Thoracic aorta (tissue), 2 donors: ENCODE results near the gene MAST2. TPM values are rescaled to one million over a fixed set of nuclear protein-coding genes. Genes with fewer than 3 reads are reported as not detected.
"Not testable (repeated sequence)": the region's sequence is repeated elsewhere in the genome, so short reads cannot be mapped to it uniquely, and the experiment has no call there.

ENCODE experiments used
- ATAC-seq: fragments of 150-250 bp; one replicate; pipeline ENCODE4 v1.8.0; 2017; ENCODE audit warnings: low read depth; ENCODE audit not compliant: insufficient number of reproducible peaks, low FRiP score
- DNase-seq: peaks from one replicate; pipeline ENCODE4 v3.0.0-alpha.2; 2020; ENCODE audit warnings: low spot score
- H3K27ac ChIP-seq, 2 donors: fragments of 200-600 bp; sonication (generic); 1 replicate in 1 of 2; 2 replicates in 1 of 2; pipeline ENCODE4 v1.5.1; 2016; ENCODE audit warnings: mild to moderate bottlenecking in 2 of 2, moderate library complexity in 2 of 2
- H3K27me3 ChIP-seq: fragments of 200-600 bp; sonication (generic); replicated peaks from 2 replicates; pipeline ENCODE4 v1.6.0; 2016; ENCODE audit warnings: mild to moderate bottlenecking; ENCODE audit not compliant: insufficient read depth
- H3K36me3 ChIP-seq: fragments of 200-600 bp; sonication (generic); one replicate; pipeline ENCODE4 v1.5.1; 2016
- H3K4me1 ChIP-seq, 2 donors: fragments of 200-600 bp; sonication (generic); 1 replicate in 1 of 2; 2 replicates in 1 of 2; pipeline versions ENCODE4 v1.5.1 to v1.6.0; 2016; ENCODE audit warnings: low read depth in 2 of 2, mild to moderate bottlenecking in 1 of 2; ENCODE audit not compliant: control insufficient read depth in 1 of 2
- H3K4me3 ChIP-seq: fragments of 200-600 bp; sonication (generic); 2 replicates; pipeline ENCODE4 v1.5.1; 2016; ENCODE audit warnings: mild to moderate bottlenecking
- H3K9me3 ChIP-seq: fragments of 200-600 bp; sonication (generic); 2 replicates; pipeline ENCODE4 v1.5.1; 2016
- CTCF ChIP-seq: fragments of 200-600 bp; sonication (generic); IDR thresholded peaks from one replicate; pipeline ENCODE4 v1.5.1; 2019; ENCODE audit warnings: antibody characterized with exemption
- total RNA-seq, 2 donors: library from RNA; depleted of rRNA; stranded (reverse); fragments of >200 nt; gene quantifications; one replicate each; pipeline versions ENCODE4 v1.1.0 to v1.2.3, GENCODE V29; 2016

The MAST2 gene
- total RNA-seq, 2 donors from 2014 or later = 33.6 to 61.2 TPM

- Histone ChIP-seq H3K27me3 (no peaks in the 10 kb centered on the region), H3K4me3 (no peak overlapping the region), H3K36me3 (no peaks in the 10 kb centered on the region), H3K27ac (no peak overlapping the region), H3K4me1 (no peaks in the 10 kb centered on the region), H3K9me3 (no peaks in the 10 kb centered on the region)
- no peak for TF ChIP-seq CTCF
- DNase-seq (no peak), ATAC-seq (no peak)
These were observed 51.3 kb downstream of the MAST2 start for GRCh38 chr1:45854724-45855123.

- no peak for TF ChIP-seq CTCF
- Histone ChIP-seq H3K36me3 (no peaks in the 10 kb centered on the region), H3K9me3 (no peaks in the 10 kb centered on the region), H3K4me3 (no peak overlapping the region), H3K27ac (no peak overlapping the region), H3K4me1 (no peaks in the 10 kb centered on the region), H3K27me3 (no peaks in the 10 kb centered on the region)
- no peak for ATAC-seq
- DNase-seq = no peak
These were observed 53.8 kb downstream of the MAST2 start for GRCh38 chr1:45857101-45857700.

- H3K4me3 ChIP-seq, H3K4me1 ChIP-seq, H3K27me3 ChIP-seq, H3K27ac ChIP-seq, H3K9me3 ChIP-seq, ATAC-seq, H3K36me3 ChIP-seq, DNase-seq: not testable (repeated sequence)
These were observed 54.5 kb downstream of the MAST2 start for GRCh38 chr1:45857755-45858492.

DNA sequence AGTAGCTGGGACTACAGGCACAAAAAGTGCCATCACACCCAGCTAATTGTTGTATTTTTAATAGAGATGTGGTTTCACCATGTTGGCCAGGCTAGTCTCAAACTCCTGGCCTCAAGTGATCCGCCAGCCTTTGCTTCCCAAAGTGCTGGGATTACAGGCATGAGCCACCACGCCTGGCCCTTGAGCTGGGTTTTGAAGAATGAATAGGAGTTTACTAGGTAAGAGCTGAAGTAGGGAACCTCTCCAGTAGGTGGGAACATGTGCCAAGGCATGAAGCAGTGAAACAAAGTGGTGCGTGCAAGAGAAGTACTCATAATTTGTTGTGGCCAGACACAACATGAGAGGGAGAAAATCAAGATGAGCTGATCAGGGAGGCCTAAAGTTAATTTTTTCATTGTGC is 55.8 kb downstream of the MAST2 start:
- no peaks in the 10 kb centered on the region for H3K9me3 ChIP-seq
- H3K4me1 ChIP-seq = no peaks in the 10 kb centered on the region
- H3K27ac ChIP-seq = no peak overlapping the region
- no peak overlapping the region for H3K4me3 ChIP-seq
- H3K36me3 ChIP-seq = no peaks in the 10 kb centered on the region
- ATAC-seq (no peak), DNase-seq (no peak)
- TF ChIP-seq CTCF = no peak
- no peaks in the 10 kb centered on the region for H3K27me3 ChIP-seq

GRCh38 chr1:45862008-45862407 is 58.6 kb downstream of the MAST2 start:
- Histone ChIP-seq H3K4me3 (no peak overlapping the region), H3K27me3 (no peaks in the 10 kb centered on the region), H3K9me3 (no peaks in the 10 kb centered on the region), H3K4me1 (no peaks in the 10 kb centered on the region), H3K27ac (no peak overlapping the region), H3K36me3 (no peaks in the 10 kb centered on the region)
- DNase-seq (no peak), ATAC-seq (no peak)
- TF ChIP-seq CTCF = no peak
